ENCODE measurements around the gene RASAL2.
"Not testable (repeated sequence)": the region's sequence is repeated elsewhere in the genome, so short reads cannot be mapped to it uniquely, and the experiment has no call there.

Gene RASAL2

GRCh38 chr1:178072326-178072725, 21.6 kb upstream of the RASAL2 start:
- DNase-seq, result no peak

DNA sequence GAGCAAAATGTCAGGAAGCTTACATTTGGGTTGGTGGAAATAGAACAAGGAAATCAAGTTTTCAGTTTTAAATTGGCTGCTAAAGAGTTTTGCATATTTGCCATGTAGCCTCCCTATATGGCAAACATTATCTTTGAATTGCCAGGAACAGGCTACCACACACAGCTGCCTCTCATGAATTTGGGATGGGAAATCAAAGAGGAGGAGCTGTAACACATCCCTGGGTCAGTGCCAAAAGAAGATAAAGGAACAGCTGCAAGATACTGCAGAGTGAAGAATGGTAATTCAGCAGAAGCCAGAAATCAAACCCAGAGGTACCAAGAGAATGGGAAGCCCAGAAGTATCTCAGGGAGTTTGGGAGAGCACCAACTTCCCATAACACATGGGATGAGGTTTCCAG, 18.6 kb upstream of the RASAL2 start:
- DNase-seq, result no peak

DNA sequence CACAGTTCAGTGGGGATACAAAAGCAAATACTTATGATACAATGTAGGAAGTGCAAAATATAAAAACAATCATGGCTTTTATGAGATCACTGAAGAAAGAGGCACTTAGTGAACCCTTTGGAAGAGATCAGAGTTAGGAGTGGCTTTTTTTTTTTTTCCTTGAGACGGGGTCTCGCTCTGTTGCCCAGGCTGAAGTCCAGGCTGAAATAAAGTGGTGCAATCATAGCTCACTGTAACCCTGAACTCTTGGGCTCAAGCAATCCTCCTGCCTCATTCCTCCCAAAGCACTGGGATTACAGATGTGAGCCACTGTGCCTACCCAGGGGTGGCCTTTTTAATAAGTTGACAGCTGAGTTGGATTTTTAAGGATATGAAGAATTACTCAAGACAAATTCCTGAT, 17.3 kb upstream of the RASAL2 start:
- DNase-seq, result no peak

DNA sequence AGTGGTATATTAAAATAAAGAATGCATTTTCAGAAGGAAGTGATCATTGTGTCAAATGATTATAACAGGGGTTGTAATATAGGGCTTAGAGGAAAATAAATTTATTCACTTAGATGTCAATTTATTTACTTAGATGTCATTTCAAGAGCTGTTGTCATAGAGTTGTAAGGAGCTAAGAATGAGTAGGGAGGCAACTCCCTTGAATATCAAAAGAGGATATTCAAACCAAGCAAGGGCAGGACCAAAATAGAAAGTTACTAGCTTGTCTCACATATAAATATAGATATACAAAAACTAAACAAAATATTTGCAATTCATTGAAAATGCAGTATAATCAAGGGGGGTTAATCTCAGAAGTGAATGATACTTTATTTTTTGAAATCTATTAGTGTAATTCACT, 16.0 kb upstream of the RASAL2 start:
- DNase-seq, result no peak

- DNase-seq, result no peak
These were observed 7.6 kb upstream of the RASAL2 start for GRCh38 chr1:178086294-178086693.

- no peak for DNase-seq
These were observed 7.1 kb upstream of the RASAL2 start for GRCh38 chr1:178086766-178087165.

- no peak for DNase-seq
These were observed 5.3 kb upstream of the RASAL2 start for GRCh38 chr1:178088651-178089050.

GRCh38 chr1:178091454-178091853, 2.5 kb upstream of the RASAL2 start:
- DNase-seq, result not testable (repeated sequence)

DNA sequence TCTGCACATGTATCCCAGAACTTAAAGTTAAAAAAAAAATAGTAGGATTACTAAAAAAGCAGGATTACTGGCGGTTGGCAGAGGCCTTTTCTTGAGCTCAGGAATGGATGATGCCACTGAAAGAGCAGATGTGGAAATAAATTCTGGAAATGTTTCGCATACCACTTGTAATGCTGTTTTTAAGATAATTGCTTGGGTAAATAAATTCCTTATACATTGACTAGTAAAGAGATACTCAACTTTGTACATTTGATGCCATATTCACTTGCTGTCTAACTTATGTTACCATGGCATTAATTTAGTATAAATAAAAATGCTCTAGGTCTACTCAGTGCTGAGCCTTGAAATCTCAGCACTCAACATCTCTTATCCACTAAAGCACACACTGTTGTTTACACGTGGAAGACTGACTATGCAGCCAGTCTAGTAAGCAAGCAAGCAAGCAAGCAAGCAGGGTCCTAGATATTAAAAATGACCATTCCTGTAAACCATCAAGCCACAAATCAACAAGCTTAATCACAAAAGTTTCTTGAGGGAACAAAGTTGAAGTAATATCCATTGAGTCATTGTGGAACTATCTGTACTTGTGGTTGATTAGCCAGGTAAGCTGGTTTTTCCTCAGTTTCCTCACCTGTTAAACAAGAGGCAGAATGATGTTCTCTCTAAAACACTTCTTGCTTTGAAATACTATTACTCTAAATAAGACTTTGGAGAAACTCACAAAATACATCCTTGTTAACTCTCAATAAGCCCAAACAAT, 1.7 kb upstream of the RASAL2 start:
- no peak for DNase-seq

GRCh38 chr1:178092878-178093493, 918 bp upstream of the RASAL2 start:
- no peak for DNase-seq

DNA sequence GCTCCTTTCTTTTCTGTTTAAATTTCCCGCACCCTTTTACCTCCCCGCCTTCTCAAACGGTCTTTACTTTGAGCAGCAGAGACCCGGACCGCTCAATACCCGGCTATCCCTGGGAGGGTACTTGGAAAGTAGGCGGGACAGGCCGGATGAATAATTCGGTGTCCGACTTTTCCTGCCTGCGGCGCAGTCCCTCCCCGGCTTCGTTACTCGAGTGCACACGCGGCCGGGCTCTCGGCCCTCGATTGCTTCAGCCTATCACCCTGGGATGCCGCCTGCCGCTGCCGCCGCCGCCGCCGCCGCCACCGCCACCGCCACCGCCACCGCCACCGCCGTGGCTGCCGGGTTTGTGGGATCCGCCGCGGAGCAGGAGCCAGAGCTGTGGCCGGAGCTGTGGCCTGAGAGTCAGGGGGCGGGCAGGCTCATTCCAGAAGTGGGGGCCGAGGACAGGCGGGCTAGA, 382 bp upstream of the RASAL2 start:
- DNase-seq, result peak; percentile 65

DNA sequence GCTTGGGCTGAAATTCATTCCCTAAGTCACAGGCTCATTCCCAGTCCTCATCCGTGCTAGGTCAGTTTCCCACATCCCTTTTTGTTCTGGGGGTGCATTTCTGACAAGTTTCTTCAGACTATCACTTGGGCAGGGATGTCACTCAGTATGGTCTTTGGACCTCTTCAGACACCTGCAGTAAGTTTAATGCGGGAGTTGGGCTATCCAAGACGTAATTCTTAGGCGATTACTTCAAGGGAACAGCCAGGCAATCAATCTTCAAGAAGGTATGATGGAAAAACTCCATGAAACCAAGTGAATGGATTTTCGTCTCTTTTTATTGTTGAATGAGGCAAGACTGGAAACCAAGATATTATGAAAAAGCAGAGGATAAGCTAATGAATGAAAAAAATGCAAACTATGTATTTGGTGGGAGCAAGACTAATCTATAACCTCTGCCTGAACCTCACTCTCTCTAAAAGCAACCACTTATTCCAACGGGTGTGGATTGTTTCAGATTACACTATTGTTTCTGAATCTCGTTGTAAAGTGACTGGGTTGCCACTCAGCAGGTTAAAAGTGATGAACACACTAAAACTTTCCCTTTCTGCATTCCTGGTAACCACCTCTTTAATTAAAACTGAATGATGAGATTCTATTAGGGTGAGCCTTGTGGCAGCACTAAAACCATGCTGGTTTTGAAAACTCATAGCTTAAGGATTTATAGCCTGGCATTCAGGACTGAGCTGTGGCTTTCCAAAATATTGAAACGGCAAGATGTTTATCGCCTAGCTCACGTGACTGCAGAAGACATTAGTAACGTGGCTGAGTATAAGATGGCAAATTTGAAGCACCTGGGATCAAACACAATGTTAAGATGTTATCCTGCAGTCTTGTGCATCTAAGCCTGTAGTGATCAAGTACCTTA, 1.1 kb downstream of the RASAL2 start:
- no peak for DNase-seq

GRCh38 chr1:178096421-178096820, 2.5 kb downstream of the RASAL2 start:
- DNase-seq, result no peak

DNA sequence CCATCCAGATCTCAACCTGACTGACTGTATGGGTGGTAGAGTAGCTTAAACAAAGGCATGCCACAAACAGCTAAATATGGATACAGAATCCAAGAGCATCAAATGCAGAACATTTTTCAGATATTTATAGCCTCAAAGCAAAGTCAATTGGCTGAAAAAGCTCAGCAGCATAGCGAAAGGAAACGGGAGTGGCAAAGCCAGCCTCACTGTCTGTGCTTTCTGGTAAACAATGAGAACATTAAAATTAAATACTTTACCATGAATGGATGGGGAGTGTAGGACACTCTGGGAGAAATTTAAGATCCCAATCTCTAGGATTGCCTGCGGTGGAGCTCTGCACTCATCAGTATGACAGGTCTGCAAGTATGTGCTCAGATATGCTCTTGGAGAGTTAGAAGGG, 4.4 kb downstream of the RASAL2 start:
- no peak for DNase-seq

- no peak for DNase-seq
These were observed 7.3 kb downstream of the RASAL2 start for GRCh38 chr1:178101266-178101630.

GRCh38 chr1:178101654-178102053, 7.8 kb downstream of the RASAL2 start:
- DNase-seq, result no peak

DNA sequence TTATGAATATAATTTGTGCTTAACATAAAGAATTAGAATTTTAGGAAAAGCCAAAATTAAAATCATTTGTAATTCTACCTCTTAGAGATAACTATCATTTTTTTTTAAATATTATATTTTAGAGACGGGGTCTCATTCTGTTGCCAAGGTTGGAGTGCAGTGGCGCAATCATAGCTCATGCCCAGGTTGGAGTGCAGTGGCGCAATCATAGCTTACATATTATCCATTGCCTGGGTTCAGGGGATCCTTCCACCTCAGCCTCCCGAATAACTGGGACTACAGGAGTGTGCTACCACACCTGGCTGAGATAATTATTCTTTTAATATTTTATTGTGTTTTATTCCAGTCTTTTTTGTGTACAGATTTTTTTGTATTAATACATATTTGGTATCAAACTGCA, 8.3 kb downstream of the RASAL2 start:
- no peak for DNase-seq

DNA sequence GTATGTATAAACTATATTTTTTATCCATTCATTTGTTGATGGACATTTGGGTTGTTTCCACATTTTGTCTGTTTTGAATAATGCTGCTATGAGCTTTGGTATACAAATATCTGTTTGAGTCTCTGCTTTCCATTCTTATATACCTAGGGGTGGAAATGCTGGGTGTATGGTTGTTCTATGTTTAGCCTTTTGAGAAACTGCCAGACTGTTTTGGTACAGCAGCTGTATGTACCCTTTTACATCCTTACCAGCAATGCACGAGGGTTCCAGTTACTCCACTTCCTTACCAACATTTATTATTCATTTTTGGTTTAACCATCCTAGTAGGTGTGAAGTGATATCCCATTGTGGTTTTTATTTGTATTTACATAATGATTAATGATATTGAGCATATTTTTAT, 13.9 kb downstream of the RASAL2 start:
- no peak for DNase-seq

DNA sequence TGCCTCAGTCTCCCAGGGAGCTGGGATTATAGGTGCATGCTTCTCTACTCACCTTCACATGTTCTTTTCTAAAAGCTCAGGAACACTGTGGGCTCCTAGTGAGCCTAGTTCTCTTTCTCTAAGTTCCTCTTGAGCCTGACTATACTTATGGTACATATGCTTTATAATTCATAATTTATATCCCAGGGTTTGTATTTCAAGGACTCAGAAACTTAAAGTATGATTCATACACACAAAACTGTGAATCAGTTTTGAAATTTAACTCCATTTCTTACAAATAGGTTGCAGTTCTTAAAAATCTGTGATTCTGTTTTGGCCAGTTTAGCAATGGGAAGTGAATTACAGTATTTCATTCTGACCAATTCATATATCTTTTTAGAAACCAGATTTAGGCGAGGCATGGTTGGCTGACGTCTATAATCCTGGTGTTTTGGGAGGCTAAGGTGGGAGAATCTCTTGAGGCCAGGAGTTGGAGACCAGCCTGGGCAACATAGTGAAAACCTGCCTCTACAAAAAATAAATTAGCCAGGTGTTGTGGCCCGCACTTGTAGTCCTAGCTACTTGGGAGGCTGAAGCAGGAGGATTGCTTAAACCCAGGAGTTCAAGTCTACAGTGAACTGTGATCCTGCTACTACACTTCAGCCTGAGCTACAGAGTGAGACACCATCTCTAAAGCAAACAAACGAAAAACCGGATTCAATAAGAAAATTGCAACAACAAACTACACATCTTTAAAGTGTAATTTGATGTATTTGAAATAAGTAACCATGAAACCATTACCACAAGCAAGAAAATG, 15.6 kb downstream of the RASAL2 start:
- no peak for DNase-seq

DNA sequence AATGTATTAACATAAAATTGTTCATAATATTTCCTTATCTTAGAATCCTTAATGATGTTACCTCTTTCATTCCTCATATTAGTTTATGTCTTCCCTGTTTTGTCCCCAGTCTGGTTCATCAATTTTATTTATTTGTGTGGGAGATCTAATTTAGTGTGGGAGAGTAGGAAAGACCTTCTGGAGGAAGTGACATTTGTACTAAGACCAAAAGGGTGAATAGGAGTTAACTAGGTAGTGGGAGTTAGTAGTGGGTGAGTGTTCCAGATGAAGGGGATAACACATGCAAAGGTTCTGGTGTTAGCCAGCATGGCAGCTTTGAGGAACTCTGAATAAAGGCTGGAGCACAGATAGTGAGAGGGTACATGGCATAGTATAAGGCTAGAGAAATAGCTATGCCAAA, 21.4 kb downstream of the RASAL2 start:
- no peak for DNase-seq

GRCh38 chr1:178118524-178118923, 24.6 kb downstream of the RASAL2 start:
- no peak for DNase-seq

GRCh38 chr1:178119628-178120027, 25.7 kb downstream of the RASAL2 start:
- no peak for DNase-seq

DNA sequence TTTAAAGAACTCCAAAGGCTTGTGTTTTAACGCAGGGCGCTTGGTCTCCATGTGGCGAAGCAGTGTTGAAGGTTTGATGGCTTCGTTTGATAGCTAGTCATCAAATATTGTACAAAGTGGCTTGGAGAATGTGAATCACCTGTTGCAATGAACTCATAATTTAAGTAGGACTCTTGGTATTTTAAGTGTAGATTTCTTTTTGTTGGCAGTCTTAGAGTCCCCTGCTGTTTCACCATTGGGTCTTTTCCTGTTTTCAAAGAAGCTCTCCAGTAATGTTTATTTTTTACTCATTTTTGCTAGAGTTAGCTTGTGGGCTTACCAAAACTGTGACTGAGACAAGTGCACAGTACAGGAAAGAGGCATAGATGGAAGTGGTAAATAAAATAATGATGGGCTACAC, 26.2 kb downstream of the RASAL2 start:
- no peak for DNase-seq

All from activated CD4-positive, alpha-beta T cell treated with anti-CD3 and anti-CD28 coated beads, Interleukin-2, amount 50 U/mL, for 16 hours (primary cell).